ENCODE results near the gene ALG12. TPM values are rescaled to one million over a fixed set of nuclear protein-coding genes. Genes with fewer than 3 reads are reported as not detected.

The ALG12 gene
- polyA plus RNA-seq, 1 of the 3 experiments (the other 2 are of a cell fraction) = 9.9 TPM

DNA sequence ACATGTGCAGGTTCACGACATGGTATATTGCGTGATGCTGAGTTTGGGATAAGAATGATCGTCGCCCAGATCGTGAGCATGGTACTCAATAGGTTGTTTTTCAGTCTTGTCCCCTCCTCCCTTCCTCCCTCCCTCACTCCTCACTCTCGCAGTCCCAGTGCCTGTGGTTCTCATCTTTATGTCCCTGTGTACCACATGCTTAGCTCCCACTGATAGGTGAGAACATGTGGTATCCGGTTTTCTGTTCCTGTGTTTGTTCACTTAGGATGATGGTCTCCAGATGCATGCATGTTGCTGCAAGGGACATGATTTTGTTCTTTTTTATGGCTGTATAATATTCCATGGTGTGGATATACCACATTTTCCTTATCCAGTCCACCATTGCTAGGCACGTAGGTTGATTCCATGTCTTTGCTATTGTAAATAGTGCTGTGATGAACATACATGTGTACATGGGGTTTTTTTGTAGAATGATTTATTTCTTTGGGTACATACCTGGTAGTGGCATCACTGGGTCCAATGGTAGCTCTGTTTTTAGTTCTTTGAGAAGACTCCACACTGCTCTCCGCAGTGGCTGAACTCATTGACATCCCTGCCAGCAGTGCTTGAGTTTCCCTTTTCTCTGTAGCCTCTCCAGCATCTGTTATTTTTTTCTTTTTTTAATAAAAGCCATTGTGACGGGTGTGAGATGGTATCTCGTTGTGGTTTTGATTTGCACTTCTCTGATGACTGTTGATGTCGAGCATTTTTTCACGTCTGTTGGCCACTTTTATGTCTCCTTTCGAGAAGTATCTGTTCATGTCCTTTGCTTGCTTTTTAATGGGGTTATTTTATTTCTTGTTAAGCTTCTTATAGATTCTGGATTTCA lies 48.2 kb downstream of the ALG12 start:
- Histone ChIP-seq H3K79me2 (ENCODE audit: insufficient read depth) (peaks cover 100% of the 10 kb centered on the region), H3K27ac (ENCODE audit: low read depth in 2 of 2, low read length in 1 of 2) (no peak overlapping the region), H3K36me3 (replicated peaks in 1 of 2; ENCODE audit: control insufficient read depth in 1 of 2, insufficient read depth in 2 of 2, low read length in 1 of 2) (peaks cover 0 to 22% of the 10 kb centered on the region in 2 experiments), H3K4me2 (no peak overlapping the region), H3K9ac (no peak overlapping the region), H3K9me2 (no peaks in the 10 kb centered on the region), H3K4me1 (ENCODE audit: control insufficient read depth in 1 of 2, insufficient read depth in 2 of 2, low read depth in 1 of 2, low read length in 1 of 2) (no peaks in the 10 kb centered on the region), H3K27me3 (ENCODE audit: insufficient read depth) (no peaks in the 10 kb centered on the region), H3F3A (replicated peaks; ENCODE audit: insufficient read depth) (no peaks in the 10 kb centered on the region), H2AFZ (ENCODE audit: low read depth) (no peak overlapping the region), H4K20me1 (ENCODE audit: insufficient read depth) (peaks cover 40% of the 10 kb centered on the region), H3K4me3 (ENCODE audit: low read depth in 2 of 2, low read length in 1 of 2) (no peak overlapping the region; a peak in 1 of 4 replicates), H3K9me3 (peaks cover 3% of the 10 kb centered on the region; the same call in 1 of the 2 replicates)
- CTCF ChIA-PET = interaction anchor here (1.6 kb wide), 1 partner anchor 10 kb away, joined by 4 read pairs; no protein-coding TSS in a partner anchor
- POLR2A ChIA-PET = no interaction called here
- 94% methylated on average over 14 of the region's 14 CpGs for WGBS (ENCODE audit: low lambda C conversion rate)
- TF ChIP-seq, protein P1, sequence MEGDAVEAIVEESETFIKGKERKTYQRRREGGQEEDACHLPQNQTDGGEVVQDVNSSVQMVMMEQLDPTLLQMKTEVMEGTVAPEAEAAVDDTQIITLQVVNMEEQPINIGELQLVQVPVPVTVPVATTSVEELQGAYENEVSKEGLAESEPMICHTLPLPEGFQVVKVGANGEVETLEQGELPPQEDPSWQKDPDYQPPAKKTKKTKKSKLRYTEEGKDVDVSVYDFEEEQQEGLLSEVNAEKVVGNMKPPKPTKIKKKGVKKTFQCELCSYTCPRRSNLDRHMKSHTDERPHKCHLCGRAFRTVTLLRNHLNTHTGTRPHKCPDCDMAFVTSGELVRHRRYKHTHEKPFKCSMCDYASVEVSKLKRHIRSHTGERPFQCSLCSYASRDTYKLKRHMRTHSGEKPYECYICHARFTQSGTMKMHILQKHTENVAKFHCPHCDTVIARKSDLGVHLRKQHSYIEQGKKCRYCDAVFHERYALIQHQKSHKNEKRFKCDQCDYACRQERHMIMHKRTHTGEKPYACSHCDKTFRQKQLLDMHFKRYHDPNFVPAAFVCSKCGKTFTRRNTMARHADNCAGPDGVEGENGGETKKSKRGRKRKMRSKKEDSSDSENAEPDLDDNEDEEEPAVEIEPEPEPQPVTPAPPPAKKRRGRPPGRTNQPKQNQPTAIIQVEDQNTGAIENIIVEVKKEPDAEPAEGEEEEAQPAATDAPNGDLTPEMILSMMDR (IDR thresholded peaks at IDR 0.05) = no peak
- TF ChIP-seq JUND (IDR thresholded peaks at IDR 0.05) (no peak), EP300 (IDR thresholded peaks at IDR 0.05; ENCODE audit: borderline replicate concordance in 1 of 2, low read depth in 1 of 2, low read length in 1 of 2) (no peak), GABPA (IDR thresholded peaks at IDR 0.05; ENCODE audit: low read depth) (no peak), TAF1 (IDR thresholded peaks at IDR 0.05; ENCODE audit: borderline replicate concordance, low read depth, low read length) (no peak), RAD21 (IDR thresholded peaks at IDR 0.05; ENCODE audit: low read length) (no peak), ELF1 (IDR thresholded peaks at IDR 0.05) (no peak), FOXM1 (IDR thresholded peaks at IDR 0.05; ENCODE audit: low read depth) (no peak), TCF12 (IDR thresholded peaks at IDR 0.05) (no peak), GATA2 (CRISPR knock-in tag; IDR thresholded peaks at IDR 0.05) (no peak), FOSL2 (IDR thresholded peaks at IDR 0.05; ENCODE audit: borderline replicate concordance, low read depth) (no peak)
- TF ChIP-seq, protein P2, sequence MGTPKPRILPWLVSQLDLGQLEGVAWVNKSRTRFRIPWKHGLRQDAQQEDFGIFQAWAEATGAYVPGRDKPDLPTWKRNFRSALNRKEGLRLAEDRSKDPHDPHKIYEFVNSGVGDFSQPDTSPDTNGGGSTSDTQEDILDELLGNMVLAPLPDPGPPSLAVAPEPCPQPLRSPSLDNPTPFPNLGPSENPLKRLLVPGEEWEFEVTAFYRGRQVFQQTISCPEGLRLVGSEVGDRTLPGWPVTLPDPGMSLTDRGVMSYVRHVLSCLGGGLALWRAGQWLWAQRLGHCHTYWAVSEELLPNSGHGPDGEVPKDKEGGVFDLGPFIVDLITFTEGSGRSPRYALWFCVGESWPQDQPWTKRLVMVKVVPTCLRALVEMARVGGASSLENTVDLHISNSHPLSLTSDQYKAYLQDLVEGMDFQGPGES (IDR thresholded peaks at IDR 0.05; ENCODE audit: low read depth, low read length) = no peak
- TF ChIP-seq, protein P3, sequence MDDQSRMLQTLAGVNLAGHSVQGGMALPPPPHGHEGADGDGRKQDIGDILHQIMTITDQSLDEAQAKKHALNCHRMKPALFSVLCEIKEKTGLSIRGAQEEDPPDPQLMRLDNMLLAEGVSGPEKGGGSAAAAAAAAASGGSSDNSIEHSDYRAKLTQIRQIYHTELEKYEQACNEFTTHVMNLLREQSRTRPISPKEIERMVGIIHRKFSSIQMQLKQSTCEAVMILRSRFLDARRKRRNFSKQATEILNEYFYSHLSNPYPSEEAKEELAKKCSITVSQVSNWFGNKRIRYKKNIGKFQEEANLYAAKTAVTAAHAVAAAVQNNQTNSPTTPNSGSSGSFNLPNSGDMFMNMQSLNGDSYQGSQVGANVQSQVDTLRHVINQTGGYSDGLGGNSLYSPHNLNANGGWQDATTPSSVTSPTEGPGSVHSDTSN (IDR thresholded peaks at IDR 0.05) = no peak
- TF ChIP-seq, protein P4, sequence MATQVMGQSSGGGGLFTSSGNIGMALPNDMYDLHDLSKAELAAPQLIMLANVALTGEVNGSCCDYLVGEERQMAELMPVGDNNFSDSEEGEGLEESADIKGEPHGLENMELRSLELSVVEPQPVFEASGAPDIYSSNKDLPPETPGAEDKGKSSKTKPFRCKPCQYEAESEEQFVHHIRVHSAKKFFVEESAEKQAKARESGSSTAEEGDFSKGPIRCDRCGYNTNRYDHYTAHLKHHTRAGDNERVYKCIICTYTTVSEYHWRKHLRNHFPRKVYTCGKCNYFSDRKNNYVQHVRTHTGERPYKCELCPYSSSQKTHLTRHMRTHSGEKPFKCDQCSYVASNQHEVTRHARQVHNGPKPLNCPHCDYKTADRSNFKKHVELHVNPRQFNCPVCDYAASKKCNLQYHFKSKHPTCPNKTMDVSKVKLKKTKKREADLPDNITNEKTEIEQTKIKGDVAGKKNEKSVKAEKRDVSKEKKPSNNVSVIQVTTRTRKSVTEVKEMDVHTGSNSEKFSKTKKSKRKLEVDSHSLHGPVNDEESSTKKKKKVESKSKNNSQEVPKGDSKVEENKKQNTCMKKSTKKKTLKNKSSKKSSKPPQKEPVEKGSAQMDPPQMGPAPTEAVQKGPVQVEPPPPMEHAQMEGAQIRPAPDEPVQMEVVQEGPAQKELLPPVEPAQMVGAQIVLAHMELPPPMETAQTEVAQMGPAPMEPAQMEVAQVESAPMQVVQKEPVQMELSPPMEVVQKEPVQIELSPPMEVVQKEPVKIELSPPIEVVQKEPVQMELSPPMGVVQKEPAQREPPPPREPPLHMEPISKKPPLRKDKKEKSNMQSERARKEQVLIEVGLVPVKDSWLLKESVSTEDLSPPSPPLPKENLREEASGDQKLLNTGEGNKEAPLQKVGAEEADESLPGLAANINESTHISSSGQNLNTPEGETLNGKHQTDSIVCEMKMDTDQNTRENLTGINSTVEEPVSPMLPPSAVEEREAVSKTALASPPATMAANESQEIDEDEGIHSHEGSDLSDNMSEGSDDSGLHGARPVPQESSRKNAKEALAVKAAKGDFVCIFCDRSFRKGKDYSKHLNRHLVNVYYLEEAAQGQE (IDR thresholded peaks at IDR 0.05; ENCODE audit: low read depth, low read length) = no peak
- TF ChIP-seq, protein P5, sequence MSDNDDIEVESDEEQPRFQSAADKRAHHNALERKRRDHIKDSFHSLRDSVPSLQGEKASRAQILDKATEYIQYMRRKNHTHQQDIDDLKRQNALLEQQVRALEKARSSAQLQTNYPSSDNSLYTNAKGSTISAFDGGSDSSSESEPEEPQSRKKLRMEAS (IDR thresholded peaks at IDR 0.05; ENCODE audit: low read depth) = no peak
- DNase-seq = no peak
